ENCODE data around the gene ZNF730. TPM values are rescaled to one million over a fixed set of nuclear protein-coding genes. Genes with fewer than 3 reads are reported as not detected.

Gene ZNF730
- total and polyA plus RNA-seq, 9 of the 15 experiments (the other 6 are each of a cell fraction or from before 2014, with no cell fraction given): 0.28 to 2.0 (median 0.56) TPM

DNA sequence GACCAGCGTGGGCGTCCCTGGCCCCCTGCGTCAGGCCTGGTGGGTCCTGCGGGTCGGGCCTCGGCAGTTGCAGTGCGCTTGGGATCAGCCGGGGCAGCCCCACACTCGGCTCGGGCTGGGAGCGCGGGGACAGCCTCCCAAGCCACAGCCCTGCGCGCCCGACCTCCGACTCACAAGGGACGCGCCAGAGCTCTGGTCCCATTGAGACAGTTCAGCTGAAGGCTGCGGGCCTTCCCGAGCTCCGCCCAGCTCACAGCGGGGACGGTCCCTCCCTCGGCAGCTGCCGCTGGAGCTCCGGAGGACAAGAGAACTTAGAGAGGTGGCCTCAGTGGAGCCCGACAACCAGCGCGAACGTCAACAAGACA lies 45.7 kb upstream of the ZNF730 start:
- no peaks in the 10 kb centered on the region; a peak in 1 of 5 replicates for H3K4me1 ChIP-seq (replicated peaks in 1 of 2; ENCODE audit: control insufficient read depth in 2 of 2, insufficient read depth in 2 of 2, low read length in 2 of 2)
- H4K20me1 ChIP-seq (replicated peaks; ENCODE audit: control insufficient read depth, insufficient read depth, low read length): no peaks in the 10 kb centered on the region
- DNase-seq (ENCODE audit: extremely low read depth in 1 of 4, low spot score in 3 of 4) (peak in 1 of 4 experiments; percentile 9), FAIRE-seq (peak; percentile 100), ATAC-seq (peak; percentile 40)
- H2AFZ ChIP-seq (ENCODE audit: low read depth, low read length): no peak overlapping the region
- 9% methylated on average over 25 of the region's 30 CpGs for WGBS (ENCODE audit: insufficient coverage, low coverage, missing lambda C conversion rate)
- H3K27me3 ChIP-seq (ENCODE audit: control insufficient read depth in 2 of 2, insufficient read depth in 2 of 2, low read length in 2 of 2): no peaks in the 10 kb centered on the region
- BruUV-seq (replicated peaks): no TSS peak
- intact Hi-C loops (cut with micrococcal nuclease) (no loop called here), in situ Hi-C loops (cut with MboI) (no loop called here)
- ChIA-PET POLR2A (no interaction called here), CTCF (ENCODE audit: low intra/inter-chr PET ratio) (no interaction called here)
- no peak overlapping the region for H3K27ac ChIP-seq (ENCODE audit: extremely low read depth, low read depth, low read length)
- no peaks in the 10 kb centered on the region for H3K9me3 ChIP-seq (replicated peaks; ENCODE audit: control insufficient read depth, insufficient read depth, low read depth, low read length)
- no peaks in the 10 kb centered on the region for H3K9me1 ChIP-seq (ENCODE audit: control insufficient read depth, insufficient read depth, low read length)
- H3K79me2 ChIP-seq (ENCODE audit: control insufficient read depth, insufficient read depth, low read length): no peaks in the 10 kb centered on the region; the same call in 2 of the 3 replicates
- H3K4me2 ChIP-seq (ENCODE audit: insufficient read depth, low read length): no peak overlapping the region
- no peaks in the 10 kb centered on the region for H3K36me3 ChIP-seq (ENCODE audit: control insufficient read depth, insufficient read depth, low read length)
- H3K4me3 ChIP-seq: no peak overlapping the region
- H3K9ac ChIP-seq (ENCODE audit: insufficient read depth in 1 of 2, low read depth in 2 of 2, low read length in 2 of 2): no peak overlapping the region
- TF ChIP-seq ERF (CRISPR knock-in tag; IDR thresholded peaks at IDR 0.05): no peak
- TF ChIP-seq, protein P1, sequence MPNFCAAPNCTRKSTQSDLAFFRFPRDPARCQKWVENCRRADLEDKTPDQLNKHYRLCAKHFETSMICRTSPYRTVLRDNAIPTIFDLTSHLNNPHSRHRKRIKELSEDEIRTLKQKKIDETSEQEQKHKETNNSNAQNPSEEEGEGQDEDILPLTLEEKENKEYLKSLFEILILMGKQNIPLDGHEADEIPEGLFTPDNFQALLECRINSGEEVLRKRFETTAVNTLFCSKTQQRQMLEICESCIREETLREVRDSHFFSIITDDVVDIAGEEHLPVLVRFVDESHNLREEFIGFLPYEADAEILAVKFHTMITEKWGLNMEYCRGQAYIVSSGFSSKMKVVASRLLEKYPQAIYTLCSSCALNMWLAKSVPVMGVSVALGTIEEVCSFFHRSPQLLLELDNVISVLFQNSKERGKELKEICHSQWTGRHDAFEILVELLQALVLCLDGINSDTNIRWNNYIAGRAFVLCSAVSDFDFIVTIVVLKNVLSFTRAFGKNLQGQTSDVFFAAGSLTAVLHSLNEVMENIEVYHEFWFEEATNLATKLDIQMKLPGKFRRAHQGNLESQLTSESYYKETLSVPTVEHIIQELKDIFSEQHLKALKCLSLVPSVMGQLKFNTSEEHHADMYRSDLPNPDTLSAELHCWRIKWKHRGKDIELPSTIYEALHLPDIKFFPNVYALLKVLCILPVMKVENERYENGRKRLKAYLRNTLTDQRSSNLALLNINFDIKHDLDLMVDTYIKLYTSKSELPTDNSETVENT (CRISPR knock-in tag; IDR thresholded peaks at IDR 0.05): no peak
